ENCODE results near the gene ACO1.

Gene ACO1

GRCh38 chr9:32472344-32472743 lies 87.9 kb downstream of the ACO1 start:
- no peak overlapping the region for H3K4me3 ChIP-seq (ENCODE audit: insufficient read depth in 1 of 2, low read depth in 1 of 2, low read length in 2 of 2)
- 80% methylated on average over 3 of the region's 3 CpGs for WGBS
- H3K4me1 ChIP-seq (ENCODE audit: control insufficient read depth, insufficient read depth, low read depth, low read length): peaks cover 4% of the 10 kb centered on the region
- H3K23ac ChIP-seq (ENCODE audit: low read length in 2 of 2): no peak overlapping the region
- no peak overlapping the region for H2BK5ac ChIP-seq (ENCODE audit: low read depth, low read length, poor library complexity, severe bottlenecking)
- no peak overlapping the region for H3K27ac ChIP-seq (ENCODE audit: low read length, poor library complexity, severe bottlenecking)
- no peak overlapping the region for H4K91ac ChIP-seq (ENCODE audit: low read length)
- no peak overlapping the region for H2BK120ac ChIP-seq (ENCODE audit: low read depth, low read length)
- H3K79me1 ChIP-seq (replicated peaks; ENCODE audit: low read length, poor library complexity, severe bottlenecking): peaks cover 13% of the 10 kb centered on the region
- H3K14ac ChIP-seq (ENCODE audit: low read length in 2 of 2): no peak overlapping the region
- H4K8ac ChIP-seq (ENCODE audit: low read length): no peak overlapping the region
- no peaks in the 10 kb centered on the region for H3K27me3 ChIP-seq (ENCODE audit: control insufficient read depth in 1 of 2, insufficient read depth in 1 of 2, low read length in 2 of 2)
- H2AK5ac ChIP-seq (ENCODE audit: low read length, severe bottlenecking): no peak overlapping the region
- H3K18ac ChIP-seq (ENCODE audit: low read depth in 1 of 2, low read length in 2 of 2): no peak overlapping the region
- H2AFZ ChIP-seq (ENCODE audit: low read depth, low read length): no peak overlapping the region
- no peaks in the 10 kb centered on the region for H3K9me3 ChIP-seq (ENCODE audit: control insufficient read depth, low read length)
- no peak overlapping the region for H3K4me2 ChIP-seq (ENCODE audit: low read length, poor library complexity, severe bottlenecking)
- H2BK12ac ChIP-seq (ENCODE audit: low read length in 2 of 2): no peak overlapping the region
- no peak for DNase-seq
- H2BK15ac ChIP-seq (ENCODE audit: low read depth, poor library complexity, severe bottlenecking): no peak overlapping the region
- H3K9ac ChIP-seq (ENCODE audit: low read length): no peak overlapping the region
- peaks cover 21 to 92% of the 10 kb centered on the region in 2 experiments for H3K36me3 ChIP-seq (ENCODE audit: control insufficient read depth in 1 of 2, insufficient read depth in 2 of 2, low read depth in 1 of 2, low read length in 2 of 2)
- no peak overlapping the region for H3K4ac ChIP-seq (ENCODE audit: low read depth in 1 of 2, low read length in 2 of 2)

GRCh38 chr9:32483343-32483742 lies 98.9 kb downstream of the ACO1 start:
- Histone ChIP-seq H3K4me1 (ENCODE audit: control insufficient read depth, insufficient read depth, low read depth, low read length) (no peaks in the 10 kb centered on the region), H2AFZ (ENCODE audit: low read depth, low read length) (no peak overlapping the region)
- no peak for DNase-seq

DNA sequence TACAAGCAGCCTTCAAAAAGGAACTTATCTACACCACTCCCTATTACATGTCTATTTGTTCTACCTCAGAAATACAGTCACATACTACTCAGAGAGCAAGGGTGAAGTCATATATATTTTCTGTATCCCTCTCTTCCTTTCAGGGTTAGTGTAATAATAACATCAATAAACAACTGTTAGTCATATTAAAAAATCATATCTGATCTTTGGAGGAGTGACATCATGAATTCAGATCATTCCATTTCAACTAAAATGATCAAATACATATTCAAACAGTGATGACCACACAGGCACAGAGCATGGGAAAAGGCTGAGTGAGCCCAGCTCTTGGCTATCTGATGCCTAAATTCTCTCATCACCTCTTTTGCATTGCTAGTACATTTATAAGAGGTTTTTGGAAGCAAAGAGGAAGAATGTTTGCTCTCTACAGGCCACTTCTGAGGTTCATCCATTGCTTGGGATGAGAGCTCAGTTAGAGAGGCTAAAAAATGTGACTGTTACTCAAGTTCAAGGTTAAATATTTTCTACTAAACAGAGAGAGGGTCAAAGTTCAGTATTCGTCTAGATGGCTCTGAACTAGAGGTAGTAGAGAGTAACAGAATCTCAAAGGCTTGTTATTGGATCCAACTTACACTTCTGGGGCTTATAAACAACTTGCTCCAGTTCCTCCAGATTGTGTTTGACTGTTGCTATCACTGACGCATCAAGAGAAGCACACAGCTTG lies 102.6 kb downstream of the ACO1 start:
- Histone ChIP-seq H3K4me1 (ENCODE audit: control insufficient read depth, insufficient read depth, low read depth, low read length) (no peaks in the 10 kb centered on the region), H2BK120ac (ENCODE audit: low read depth, low read length) (no peak overlapping the region), H2AFZ (ENCODE audit: low read depth, low read length) (no peak overlapping the region), H4K8ac (ENCODE audit: low read length) (no peak overlapping the region), H3K14ac (ENCODE audit: low read length in 2 of 2) (no peak overlapping the region), H2BK5ac (ENCODE audit: low read depth, low read length, poor library complexity, severe bottlenecking) (no peak overlapping the region), H3K18ac (ENCODE audit: low read depth in 1 of 2, low read length in 2 of 2) (no peak overlapping the region), H3K9me3 (ENCODE audit: control insufficient read depth, low read length) (no peaks in the 10 kb centered on the region), H2BK12ac (ENCODE audit: low read length in 2 of 2) (no peak overlapping the region), H3K9ac (ENCODE audit: low read length) (no peak overlapping the region), H3K27ac (ENCODE audit: low read length, poor library complexity, severe bottlenecking) (peak overlapping the region; percentile 11), H4K91ac (ENCODE audit: low read length) (no peak overlapping the region), H3K36me3 (ENCODE audit: control insufficient read depth in 1 of 2, insufficient read depth in 2 of 2, low read depth in 1 of 2, low read length in 2 of 2) (peaks cover 28 to 97% of the 10 kb centered on the region in 2 experiments), H3K4ac (ENCODE audit: low read depth in 1 of 2, low read length in 2 of 2) (no peak overlapping the region), H3K79me1 (replicated peaks; ENCODE audit: low read length, poor library complexity, severe bottlenecking) (peaks cover 20% of the 10 kb centered on the region), H3K23ac (ENCODE audit: low read length in 2 of 2) (no peak overlapping the region), H3K4me3 (ENCODE audit: insufficient read depth in 1 of 2, low read depth in 1 of 2, low read length in 2 of 2) (no peak overlapping the region), H2BK15ac (ENCODE audit: low read depth, poor library complexity, severe bottlenecking) (no peak overlapping the region), H3K4me2 (ENCODE audit: low read length, poor library complexity, severe bottlenecking) (no peak overlapping the region), H3K27me3 (ENCODE audit: control insufficient read depth in 1 of 2, insufficient read depth in 1 of 2, low read length in 2 of 2) (no peaks in the 10 kb centered on the region), H2AK5ac (ENCODE audit: low read length, severe bottlenecking) (no peak overlapping the region)
- no peak for DNase-seq
- WGBS: 90% methylated on average over 2 of the region's 2 CpGs

More at GRCh38 chr9:32483343-32483742, 98.9 kb downstream of the ACO1 start:
- no peak overlapping the region for H3K14ac ChIP-seq (ENCODE audit: low read length in 2 of 2)
- H2BK12ac ChIP-seq (ENCODE audit: low read length in 2 of 2): no peak overlapping the region
- H3K36me3 ChIP-seq (ENCODE audit: control insufficient read depth in 1 of 2, insufficient read depth in 2 of 2, low read depth in 1 of 2, low read length in 2 of 2): peaks cover 35 to 97% of the 10 kb centered on the region in 2 experiments
- no peak overlapping the region for H2BK15ac ChIP-seq (ENCODE audit: low read depth, poor library complexity, severe bottlenecking)
- no peak overlapping the region for H3K23ac ChIP-seq (ENCODE audit: low read length in 2 of 2)
- no peak overlapping the region for H2AK5ac ChIP-seq (ENCODE audit: low read length, severe bottlenecking)
- WGBS: no CpG with 5 or more reads among the region's 4 CpGs
- H3K27me3 ChIP-seq (ENCODE audit: control insufficient read depth in 1 of 2, insufficient read depth in 1 of 2, low read length in 2 of 2): no peaks in the 10 kb centered on the region
- no peak overlapping the region for H4K91ac ChIP-seq (ENCODE audit: low read length)
- no peaks in the 10 kb centered on the region for H3K9me3 ChIP-seq (ENCODE audit: control insufficient read depth, low read length)
- no peak overlapping the region for H3K27ac ChIP-seq (ENCODE audit: low read length, poor library complexity, severe bottlenecking)
- no peak overlapping the region for H4K8ac ChIP-seq (ENCODE audit: low read length)
- H3K4me3 ChIP-seq (ENCODE audit: insufficient read depth in 1 of 2, low read depth in 1 of 2, low read length in 2 of 2): no peak overlapping the region
- no peak overlapping the region for H2BK120ac ChIP-seq (ENCODE audit: low read depth, low read length)
- H3K4me2 ChIP-seq (ENCODE audit: low read length, poor library complexity, severe bottlenecking): no peak overlapping the region
- peaks cover 11% of the 10 kb centered on the region for H3K79me1 ChIP-seq (replicated peaks; ENCODE audit: low read length, poor library complexity, severe bottlenecking)
- H3K9ac ChIP-seq (ENCODE audit: low read length): no peak overlapping the region
- no peak overlapping the region for H3K4ac ChIP-seq (ENCODE audit: low read depth in 1 of 2, low read length in 2 of 2)
- no peak overlapping the region for H2BK5ac ChIP-seq (ENCODE audit: low read depth, low read length, poor library complexity, severe bottlenecking)
- no peak overlapping the region for H3K18ac ChIP-seq (ENCODE audit: low read depth in 1 of 2, low read length in 2 of 2)

- Histone ChIP-seq H3K4ac (ENCODE audit: low read depth in 1 of 2, low read length in 2 of 2) (no peak overlapping the region), H2BK12ac (ENCODE audit: low read length in 2 of 2) (no peak overlapping the region), H2AFZ (ENCODE audit: low read depth, low read length) (no peak overlapping the region), H2BK5ac (ENCODE audit: low read depth, low read length, poor library complexity, severe bottlenecking) (no peak overlapping the region), H3K18ac (ENCODE audit: low read depth in 1 of 2, low read length in 2 of 2) (no peak overlapping the region), H2BK15ac (ENCODE audit: low read depth, poor library complexity, severe bottlenecking) (no peak overlapping the region), H3K9me3 (ENCODE audit: control insufficient read depth, low read length) (no peaks in the 10 kb centered on the region), H3K36me3 (ENCODE audit: control insufficient read depth in 1 of 2, insufficient read depth in 2 of 2, low read depth in 1 of 2, low read length in 2 of 2) (peaks cover 22 to 97% of the 10 kb centered on the region in 2 experiments), H3K4me2 (ENCODE audit: low read length, poor library complexity, severe bottlenecking) (no peak overlapping the region), H3K27ac (ENCODE audit: low read length, poor library complexity, severe bottlenecking) (no peak overlapping the region), H3K9ac (ENCODE audit: low read length) (no peak overlapping the region), H4K91ac (ENCODE audit: low read length) (no peak overlapping the region), H3K4me3 (ENCODE audit: insufficient read depth in 1 of 2, low read depth in 1 of 2, low read length in 2 of 2) (no peak overlapping the region), H3K14ac (ENCODE audit: low read length in 2 of 2) (no peak overlapping the region), H3K23ac (ENCODE audit: low read length in 2 of 2) (no peak overlapping the region), H2AK5ac (ENCODE audit: low read length, severe bottlenecking) (no peak overlapping the region), H3K27me3 (ENCODE audit: control insufficient read depth in 1 of 2, insufficient read depth in 1 of 2, low read length in 2 of 2) (no peaks in the 10 kb centered on the region), H3K4me1 (ENCODE audit: control insufficient read depth, insufficient read depth, low read depth, low read length) (no peaks in the 10 kb centered on the region), H2BK120ac (ENCODE audit: low read depth, low read length) (no peak overlapping the region), H4K8ac (ENCODE audit: low read length) (no peak overlapping the region), H3K79me1 (replicated peaks; ENCODE audit: low read length, poor library complexity, severe bottlenecking) (peaks cover 20% of the 10 kb centered on the region)
- WGBS: 75% methylated on average over 3 of the region's 3 CpGs
- no peak for DNase-seq
Measured at GRCh38 chr9:32487981-32488380, 103.5 kb downstream of the ACO1 start.
